ENCODE results near the gene LIMK2.

GRCh38 chr22:31250740-31251600 lies 38.9 kb downstream of the LIMK2 start:
- TF ChIP-seq KDM1A (IDR thresholded peaks at IDR 0.05) (no peak), NR3C1 (CRISPR knock-in tag; IDR thresholded peaks at IDR 0.05) (no peak), PRPF4 (IDR thresholded peaks at IDR 0.05; ENCODE audit: insufficient read depth, low read depth, low read length, poor library complexity, severe bottlenecking) (no peak), BACH1 (tag; IDR thresholded peaks at IDR 0.05) (no peak), NCOA6 (IDR thresholded peaks at IDR 0.05) (no peak), SMC3 (conservative IDR thresholded peaks at IDR 0.05; ENCODE audit: insufficient read depth, low read depth, low read length) (no peak), ZFX (CRISPR knock-in tag; IDR thresholded peaks at IDR 0.05) (no peak), CTCF (IDR thresholded peaks at IDR 0.05 in 2 of 3, conservative IDR thresholded peaks at IDR 0.05 in 1 of 3; ENCODE audit: insufficient read depth in 2 of 3, low read depth in 1 of 3, low read length in 3 of 3) (no peak), ZNF707 (CRISPR knock-in tag; conservative IDR thresholded peaks at IDR 0.05) (no peak)
- TF ChIP-seq, protein P1, sequence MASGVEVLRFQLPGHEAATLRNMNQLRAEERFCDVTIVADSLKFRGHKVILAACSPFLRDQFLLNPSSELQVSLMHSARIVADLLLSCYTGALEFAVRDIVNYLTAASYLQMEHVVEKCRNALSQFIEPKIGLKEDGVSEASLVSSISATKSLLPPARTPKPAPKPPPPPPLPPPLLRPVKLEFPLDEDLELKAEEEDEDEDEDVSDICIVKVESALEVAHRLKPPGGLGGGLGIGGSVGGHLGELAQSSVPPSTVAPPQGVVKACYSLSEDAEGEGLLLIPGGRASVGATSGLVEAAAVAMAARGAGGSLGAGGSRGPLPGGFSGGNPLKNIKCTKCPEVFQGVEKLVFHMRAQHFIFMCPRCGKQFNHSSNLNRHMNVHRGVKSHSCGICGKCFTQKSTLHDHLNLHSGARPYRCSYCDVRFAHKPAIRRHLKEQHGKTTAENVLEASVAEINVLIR (CRISPR knock-in tag; IDR thresholded peaks at IDR 0.05) = no peak
- TF ChIP-seq, protein P2, sequence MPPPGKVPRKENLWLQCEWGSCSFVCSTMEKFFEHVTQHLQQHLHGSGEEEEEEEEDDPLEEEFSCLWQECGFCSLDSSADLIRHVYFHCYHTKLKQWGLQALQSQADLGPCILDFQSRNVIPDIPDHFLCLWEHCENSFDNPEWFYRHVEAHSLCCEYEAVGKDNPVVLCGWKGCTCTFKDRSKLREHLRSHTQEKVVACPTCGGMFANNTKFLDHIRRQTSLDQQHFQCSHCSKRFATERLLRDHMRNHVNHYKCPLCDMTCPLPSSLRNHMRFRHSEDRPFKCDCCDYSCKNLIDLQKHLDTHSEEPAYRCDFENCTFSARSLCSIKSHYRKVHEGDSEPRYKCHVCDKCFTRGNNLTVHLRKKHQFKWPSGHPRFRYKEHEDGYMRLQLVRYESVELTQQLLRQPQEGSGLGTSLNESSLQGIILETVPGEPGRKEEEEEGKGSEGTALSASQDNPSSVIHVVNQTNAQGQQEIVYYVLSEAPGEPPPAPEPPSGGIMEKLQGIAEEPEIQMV (tag; conservative IDR thresholded peaks at IDR 0.05; ENCODE audit: low read depth) = no peak

Data from K562 (cell line).